GM12878 (cell line): ENCODE results near the gene UNCX.

Source experiments
- ATF3 ChIP-seq: IDR thresholded peaks from 2 replicates; pipeline ENCODE4 v1.6.1; 2011; ENCODE audit warnings: low read depth, mild to moderate bottlenecking, low read length, moderate library complexity, borderline replicate concordance; ENCODE audit errors: extremely low read depth
- CHD2 ChIP-seq: IDR thresholded peaks from 2 replicates; pipeline ENCODE4 v1.6.1; 2011; ENCODE audit warnings: low read depth, low read length, improper control_type of control experiment, borderline replicate concordance
- CREB1 ChIP-seq: IDR thresholded peaks from 2 replicates; pipeline ENCODE4 v1.6.1; 2012; ENCODE audit warnings: low read depth, mild to moderate bottlenecking, inconsistent platforms
- CTCF ChIP-seq, 3 experiments: IDR thresholded peaks in 2 of 3; conservative IDR thresholded peaks in 1 of 3; 2 replicates each; pipeline ENCODE4 v1.5.1; 2011; ENCODE audit warnings: low read depth in 3 of 3, low read length in 3 of 3, mild to moderate bottlenecking in 3 of 3, control low read depth in 2 of 3, moderate library complexity in 2 of 3, inconsistent platforms in 1 of 3, mixed read lengths in 1 of 3; ENCODE audit not compliant: control insufficient read depth in 2 of 3, insufficient read depth in 1 of 3; ENCODE audit errors: extremely low read depth in 1 of 3
- EZH2 ChIP-seq: IDR thresholded peaks from 2 replicates; pipeline ENCODE4 v1.6.1; 2012; ENCODE audit warnings: low read depth, mild to moderate bottlenecking, control low read depth, inconsistent platforms, low read length, borderline replicate concordance; ENCODE audit not compliant: control insufficient read depth
- IRF3 ChIP-seq: fragments of 450-650 bp; IDR thresholded peaks from 2 replicates; pipeline ENCODE4 v1.6.1; 2014; ENCODE audit warnings: mild to moderate bottlenecking
- POLR2A ChIP-seq: IDR thresholded peaks from 2 replicates; pipeline ENCODE4 v1.6.1; 2011; ENCODE audit warnings: low read depth, mild to moderate bottlenecking, low read length
- REST ChIP-seq: IDR thresholded peaks from 2 replicates; pipeline ENCODE4 v1.6.1; 2012; ENCODE audit warnings: mild to moderate bottlenecking, low read depth, low read length
- SIN3A ChIP-seq: IDR thresholded peaks from 2 replicates; pipeline ENCODE4 v1.6.1; 2012; ENCODE audit warnings: low read depth, low read length, improper control_type of control experiment
- SKIL ChIP-seq: fragments of 450-650 bp; IDR thresholded peaks from 2 replicates; pipeline ENCODE4 v1.6.1; 2017; ENCODE audit warnings: mild to moderate bottlenecking, low read depth, inconsistent platforms; ENCODE audit not compliant: poor library complexity, severe bottlenecking
- TF ChIP-seq, protein P1 (sequence below): fragments of 450-650 bp; IDR thresholded peaks from 2 replicates; pipeline ENCODE4 v1.6.1; 2017; ENCODE audit warnings: mild to moderate bottlenecking, moderate library complexity

DNA sequence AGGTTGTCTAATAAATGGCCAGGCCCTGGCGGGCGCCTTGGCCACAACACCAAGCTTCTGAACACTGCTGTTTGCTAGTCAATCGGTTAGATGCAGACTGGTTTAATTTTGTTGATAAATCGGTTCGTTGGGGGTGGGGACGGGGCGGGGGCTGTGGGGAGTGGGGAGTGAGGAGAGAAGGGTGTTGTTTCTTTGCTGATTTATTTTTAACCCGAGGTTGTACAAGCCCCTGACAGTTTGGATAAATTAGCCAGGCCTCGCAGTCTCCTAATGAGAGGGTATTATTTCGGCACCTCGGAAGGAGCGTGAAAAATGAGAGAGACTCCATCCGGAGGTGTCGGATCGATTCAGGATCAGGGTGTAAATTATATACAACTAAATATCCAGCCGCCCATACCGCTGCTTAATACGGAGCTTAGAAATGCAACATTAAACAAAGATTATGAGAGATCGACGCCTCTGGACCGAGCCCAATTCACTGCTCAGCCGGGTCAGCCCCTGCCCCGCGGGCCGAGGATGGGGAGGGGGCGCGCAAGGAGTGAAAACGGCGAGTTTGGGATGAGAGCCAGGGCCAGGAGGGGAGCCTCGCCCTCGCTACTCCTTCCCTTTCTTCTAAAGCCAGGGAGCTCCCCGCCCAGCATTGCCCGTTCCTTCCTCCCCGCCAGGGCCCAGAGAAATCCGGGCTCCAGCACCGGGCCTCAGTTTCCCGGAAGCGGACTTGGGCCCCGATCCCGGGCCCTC is 8.0 kb downstream of the UNCX start:
- TF ChIP-seq CTCF (IDR thresholded peaks at IDR 0.05 in 2 of 3, conservative IDR thresholded peaks at IDR 0.05 in 1 of 3; ENCODE audit: control insufficient read depth in 2 of 3, extremely low read depth in 1 of 3, insufficient read depth in 1 of 3, low read depth in 3 of 3, low read length in 3 of 3) (no peak), CREB1 (no peak), SKIL (no peak), EZH2 (no peak), SIN3A (no peak), CHD2 (no peak), POLR2A (no peak), IRF3 (no peak), ATF3 (no peak), REST (no peak)
- TF ChIP-seq, protein P1, sequence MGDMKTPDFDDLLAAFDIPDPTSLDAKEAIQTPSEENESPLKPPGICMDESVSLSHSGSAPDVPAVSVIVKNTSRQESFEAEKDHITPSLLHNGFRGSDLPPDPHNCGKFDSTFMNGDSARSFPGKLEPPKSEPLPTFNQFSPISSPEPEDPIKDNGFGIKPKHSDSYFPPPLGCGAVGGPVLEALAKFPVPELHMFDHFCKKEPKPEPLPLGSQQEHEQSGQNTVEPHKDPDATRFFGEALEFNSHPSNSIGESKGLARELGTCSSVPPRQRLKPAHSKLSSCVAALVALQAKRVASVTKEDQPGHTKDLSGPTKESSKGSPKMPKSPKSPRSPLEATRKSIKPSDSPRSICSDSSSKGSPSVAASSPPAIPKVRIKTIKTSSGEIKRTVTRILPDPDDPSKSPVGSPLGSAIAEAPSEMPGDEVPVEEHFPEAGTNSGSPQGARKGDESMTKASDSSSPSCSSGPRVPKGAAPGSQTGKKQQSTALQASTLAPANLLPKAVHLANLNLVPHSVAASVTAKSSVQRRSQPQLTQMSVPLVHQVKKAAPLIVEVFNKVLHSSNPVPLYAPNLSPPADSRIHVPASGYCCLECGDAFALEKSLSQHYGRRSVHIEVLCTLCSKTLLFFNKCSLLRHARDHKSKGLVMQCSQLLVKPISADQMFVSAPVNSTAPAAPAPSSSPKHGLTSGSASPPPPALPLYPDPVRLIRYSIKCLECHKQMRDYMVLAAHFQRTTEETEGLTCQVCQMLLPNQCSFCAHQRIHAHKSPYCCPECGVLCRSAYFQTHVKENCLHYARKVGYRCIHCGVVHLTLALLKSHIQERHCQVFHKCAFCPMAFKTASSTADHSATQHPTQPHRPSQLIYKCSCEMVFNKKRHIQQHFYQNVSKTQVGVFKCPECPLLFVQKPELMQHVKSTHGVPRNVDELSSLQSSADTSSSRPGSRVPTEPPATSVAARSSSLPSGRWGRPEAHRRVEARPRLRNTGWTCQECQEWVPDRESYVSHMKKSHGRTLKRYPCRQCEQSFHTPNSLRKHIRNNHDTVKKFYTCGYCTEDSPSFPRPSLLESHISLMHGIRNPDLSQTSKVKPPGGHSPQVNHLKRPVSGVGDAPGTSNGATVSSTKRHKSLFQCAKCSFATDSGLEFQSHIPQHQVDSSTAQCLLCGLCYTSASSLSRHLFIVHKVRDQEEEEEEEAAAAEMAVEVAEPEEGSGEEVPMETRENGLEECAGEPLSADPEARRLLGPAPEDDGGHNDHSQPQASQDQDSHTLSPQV: no peak
